Aorta (tissue), 5 donors: ENCODE data around the gene ITGB8. TPM values are rescaled to one million over a fixed set of nuclear protein-coding genes. Genes with fewer than 3 reads are reported as not detected.

Source experiments
- ATAC-seq: fragments of 200-7000 bp; cut with Tn5 transposase; one replicate; pipeline ENCODE4 v1.9.1; 2022; ENCODE audit warnings: moderate library complexity; ENCODE audit not compliant: low FRiP score
- DNase-seq, 2 donors: peaks; one replicate each; pipeline ENCODE4 v3.0.0-alpha.2; 2020
- H3K27ac ChIP-seq, 2 donors: one replicate each; pipeline ENCODE4 v1.5.1; 2013; ENCODE audit warnings: low read length in 2 of 2, mild to moderate bottlenecking in 2 of 2, moderate library complexity in 2 of 2, control low read depth in 1 of 2, inconsistent platforms in 1 of 2, low read depth in 1 of 2
- H3K27me3 ChIP-seq, 2 donors: one replicate each; pipeline ENCODE4 v1.6.1; 2013; ENCODE audit warnings: control low read depth in 1 of 2, low read length in 1 of 2, mild to moderate bottlenecking in 1 of 2, moderate library complexity in 1 of 2; ENCODE audit not compliant: insufficient read depth in 2 of 2, control insufficient read depth in 1 of 2
- H3K36me3 ChIP-seq, 2 donors: one replicate each; pipeline ENCODE4 v1.6.1; 2013; ENCODE audit warnings: control low read depth in 1 of 2, low read length in 1 of 2, mild to moderate bottlenecking in 1 of 2; ENCODE audit not compliant: insufficient read depth in 2 of 2, control insufficient read depth in 1 of 2
- H3K4me1 ChIP-seq, 2 donors: one replicate each; pipeline ENCODE4 v1.6.1; 2013; ENCODE audit warnings: low read length in 2 of 2, control low read depth in 1 of 2, mild to moderate bottlenecking in 1 of 2, moderate library complexity in 1 of 2; ENCODE audit not compliant: insufficient read depth in 2 of 2, control insufficient read depth in 1 of 2
- H3K4me3 ChIP-seq, 2 donors: one replicate each; pipeline ENCODE4 v1.5.1; 2013; ENCODE audit warnings: low read length in 2 of 2, control low read depth in 1 of 2, mild to moderate bottlenecking in 1 of 2
- H3K9me3 ChIP-seq: one replicate; pipeline ENCODE4 v1.6.1; 2013; ENCODE audit warnings: mild to moderate bottlenecking, low read length; ENCODE audit not compliant: control insufficient read depth
- WGBS, 2 donors: extraction: QIAGEN DNeasy Blood & Tissue Kit; methylation state at CpG; one replicate each; pipeline ENCODE4 v1.1.7; 2013; 5-methylcytosine and 5-hydroxymethylcytosine counted together
- intact Hi-C, 2 donors: fragments of 100-400 bp; cut with DNase I; formaldehyde crosslinking; loops; one replicate each; pipeline versions ENCODE4 v1.14.2 to v1.15.0; 2022
- polyA plus RNA-seq, 2 donors: library from polyadenylated mRNA; stranded (reverse); fragments of 200-250 nt; gene quantifications; one replicate each; pipeline ENCODE4 v1.2.3, GENCODE V29; 2013
- total RNA-seq, 2 donors: library from RNA; stranded (reverse); fragmentation: NEBNext Ultra II Directional; extraction: Animal tissue kit (Norgen Biotek cat#: 25700); gene quantifications; one replicate each; pipeline ENCODE4 v1.2.1, GENCODE V29; 2021
- donor health status: healthy with polysubstance abuse.
- donor health status: Bipolar disorder and iron deficiency.
- donor health status: DM: no; HTN: no; CAD: no.
- donor health status: DM: no; HTN: no; CAD: no.
- donor health status: DM: yes; HTN: yes; CAD: no.

Gene ITGB8
- total and polyA plus RNA-seq, 4 donors, result 0.63 to 24.7 (median 6.6) TPM

GRCh38 chr7:20352573-20353306 lies 22.0 kb downstream of the ITGB8 start:
- no peaks in the 10 kb centered on the region for H3K27me3 ChIP-seq
- no peaks in the 10 kb centered on the region for H3K4me1 ChIP-seq
- no peaks in the 10 kb centered on the region for H3K9me3 ChIP-seq
- H3K36me3 ChIP-seq, result no peaks in the 10 kb centered on the region
- ATAC-seq, result no peak
- DNase-seq, result no peak
- H3K27ac ChIP-seq, result no peak overlapping the region
- no peak overlapping the region for H3K4me3 ChIP-seq
- intact Hi-C loops, result no loop called here
- 96 to 98% methylated on average over 4 of the region's 4 CpGs for WGBS, 2 donors

GRCh38 chr7:20354610-20355528 lies 24.2 kb downstream of the ITGB8 start:
- H3K4me3 ChIP-seq, result no peak overlapping the region
- no peaks in the 10 kb centered on the region for H3K27me3 ChIP-seq
- ATAC-seq, result no peak
- 82 to 85% methylated on average over 9 of the region's 9 CpGs for WGBS, 2 donors
- no peak overlapping the region for H3K27ac ChIP-seq
- no peak for DNase-seq
- H3K4me1 ChIP-seq, result no peaks in the 10 kb centered on the region
- intact Hi-C loops, result no loop called here
- H3K9me3 ChIP-seq, result no peaks in the 10 kb centered on the region
- H3K36me3 ChIP-seq, result no peaks in the 10 kb centered on the region

- Histone ChIP-seq H3K9me3 (no peaks in the 10 kb centered on the region), H3K4me1 (no peaks in the 10 kb centered on the region), H3K27me3 (no peaks in the 10 kb centered on the region), H3K27ac (no peak overlapping the region), H3K36me3 (no peaks in the 10 kb centered on the region), H3K4me3 (no peak overlapping the region)
- intact Hi-C loops, result no loop called here
- DNase-seq (no peak), ATAC-seq (no peak)
- WGBS, 2 donors, result 96 to 99% methylated on average over 3 of the region's 3 CpGs
Measured at GRCh38 chr7:20358106-20358505, 27.4 kb downstream of the ITGB8 start.

- 95 to 96% methylated on average over 3 of the region's 3 CpGs for WGBS, 2 donors
- DNase-seq (no peak), ATAC-seq (no peak)
- Histone ChIP-seq H3K9me3 (no peaks in the 10 kb centered on the region), H3K27ac (no peak overlapping the region), H3K4me3 (no peak overlapping the region), H3K36me3 (no peaks in the 10 kb centered on the region), H3K4me1 (no peaks in the 10 kb centered on the region), H3K27me3 (no peaks in the 10 kb centered on the region)
- intact Hi-C loops, result no loop called here
Measured at GRCh38 chr7:20358762-20359282, 28.1 kb downstream of the ITGB8 start.

GRCh38 chr7:20359341-20359963 lies 28.8 kb downstream of the ITGB8 start:
- WGBS, 2 donors, result 72 to 80% methylated on average over 1 of the region's 1 CpG
- no peaks in the 10 kb centered on the region for H3K36me3 ChIP-seq
- H3K4me1 ChIP-seq, result no peaks in the 10 kb centered on the region
- H3K4me3 ChIP-seq, result no peak overlapping the region
- no peaks in the 10 kb centered on the region for H3K27me3 ChIP-seq
- intact Hi-C loops, result no loop called here
- H3K9me3 ChIP-seq, result no peaks in the 10 kb centered on the region
- no peak for DNase-seq
- ATAC-seq, result no peak
- H3K27ac ChIP-seq, result no peak overlapping the region

- ATAC-seq, result no peak
- WGBS, 2 donors, result 83 to 91% methylated on average over 2 of the region's 2 CpGs
- intact Hi-C loops, result no loop called here
Measured at GRCh38 chr7:20362574-20363253, 32.0 kb downstream of the ITGB8 start.

GRCh38 chr7:20364571-20365196 lies 34.0 kb downstream of the ITGB8 start:
- Histone ChIP-seq H3K27ac (no peak overlapping the region), H3K36me3 (no peaks in the 10 kb centered on the region), H3K27me3 (no peaks in the 10 kb centered on the region), H3K4me1 (peaks cover 0 to 3% of the 10 kb centered on the region in 2 donors), H3K9me3 (no peaks in the 10 kb centered on the region), H3K4me3 (no peak overlapping the region)
- no peak for ATAC-seq
- no peak for DNase-seq
- intact Hi-C loops, result no loop called here
- 73 to 76% methylated on average over 4 of the region's 4 CpGs for WGBS, 2 donors

More at GRCh38 chr7:20362574-20363253, 32.0 kb downstream of the ITGB8 start:
- Histone ChIP-seq H3K4me1 (peaks cover 0 to 3% of the 10 kb centered on the region in 2 donors), H3K36me3 (no peaks in the 10 kb centered on the region), H3K4me3 (no peak overlapping the region), H3K27ac (no peak overlapping the region), H3K27me3 (no peaks in the 10 kb centered on the region), H3K9me3 (no peaks in the 10 kb centered on the region)
- DNase-seq, result no peak

- no peaks in the 10 kb centered on the region for H3K36me3 ChIP-seq
- 25% methylated on average over 4 of the region's 4 CpGs for WGBS, 2 donors
- H3K9me3 ChIP-seq, result no peaks in the 10 kb centered on the region
- no peak overlapping the region for H3K27ac ChIP-seq
- no peak for ATAC-seq
- H3K4me3 ChIP-seq, result no peak overlapping the region
- H3K27me3 ChIP-seq, result no peaks in the 10 kb centered on the region
- DNase-seq, result no peak
- H3K4me1 ChIP-seq, result peaks cover 0 to 3% of the 10 kb centered on the region in 2 donors
- intact Hi-C loops, result no loop called here
Measured at GRCh38 chr7:20365486-20365885, 34.8 kb downstream of the ITGB8 start.
